Testis (tissue), 3 donors: ENCODE data around the gene TTLL1. TPM values are rescaled to one million over a fixed set of nuclear protein-coding genes. Genes with fewer than 3 reads are reported as not detected.

ENCODE experiments used
- DNase-seq: peaks from one replicate; pipeline ENCODE4 v3.0.0-alpha.2; 2019
- H3K27ac ChIP-seq, 2 donors: fragments of 200-600 bp; sonication (generic); one replicate each; pipeline ENCODE4 v1.5.1; 2019
- H3K27me3 ChIP-seq: fragments of 200-600 bp; sonication (generic); one replicate; pipeline ENCODE4 v1.5.1; 2019
- H3K36me3 ChIP-seq: fragments of 200-600 bp; sonication (generic); one replicate; pipeline ENCODE4 v1.5.1; 2017; ENCODE audit warnings: low read depth; ENCODE audit errors: missing control alignments
- H3K4me1 ChIP-seq: fragments of 200-600 bp; sonication (generic); one replicate; pipeline ENCODE4 v1.5.1; 2019
- H3K4me3 ChIP-seq, 2 donors: fragments of 200-600 bp; sonication (generic); one replicate each; pipeline ENCODE4 v1.5.1; 2017 to 2019
- H3K9me3 ChIP-seq: fragments of 200-600 bp; sonication (generic); one replicate; pipeline ENCODE4 v1.5.1; 2017
- POLR2A ChIP-seq: fragments of 450-650 bp; IDR thresholded peaks from one replicate; pipeline ENCODE4 v1.6.1; 2017; ENCODE audit warnings: antibody characterized with exemption, mild to moderate bottlenecking, moderate library complexity
- WGBS, 2 donors: methylation state at CpG; one replicate each; pipeline ENCODE4 v1.1.5; 2018; 5-methylcytosine and 5-hydroxymethylcytosine counted together
- intact Hi-C: fragments of 100-400 bp; cut with DNase I; formaldehyde crosslinking; loops from one replicate; pipeline ENCODE4 v1.15.1; 2023; ENCODE audit warnings: low total_unique reads
- polyA plus RNA-seq: library from polyadenylated mRNA; stranded (reverse); fragments of 350-450 nt; fragmentation: Illumina TruSeq; extraction: RNeasy Lipid Tissue Mini Kit (QIAGEN cat#74804); gene quantifications from one replicate; pipeline ENCODE4 v1.2.3, GENCODE V29; 2014; ENCODE audit warnings: low read depth, low replicate concordance; ENCODE audit not compliant: insufficient read depth
- total RNA-seq, 2 donors: library from RNA; depleted of rRNA; stranded (reverse); fragments of >200 nt; gene quantifications; one replicate each; pipeline ENCODE4 v1.2.3, GENCODE V29; 2016
- TF ChIP-seq, protein P1 (sequence below), 3 experiments: fragments of 450-650 bp in 2 of 3; fragments of 200-600 bp in 1 of 3; sonication (generic) in 1 of 3; IDR thresholded peaks; one replicate each; pipeline ENCODE4 v1.5.1; 2016 to 2019; ENCODE audit warnings: antibody characterized with exemption in 3 of 3, mild to moderate bottlenecking in 2 of 3, moderate library complexity in 1 of 3

The TTLL1 gene
- total and polyA plus RNA-seq, 3 donors from 2014 or later: 22.5 to 30.0 (median 28.9) TPM

DNA sequence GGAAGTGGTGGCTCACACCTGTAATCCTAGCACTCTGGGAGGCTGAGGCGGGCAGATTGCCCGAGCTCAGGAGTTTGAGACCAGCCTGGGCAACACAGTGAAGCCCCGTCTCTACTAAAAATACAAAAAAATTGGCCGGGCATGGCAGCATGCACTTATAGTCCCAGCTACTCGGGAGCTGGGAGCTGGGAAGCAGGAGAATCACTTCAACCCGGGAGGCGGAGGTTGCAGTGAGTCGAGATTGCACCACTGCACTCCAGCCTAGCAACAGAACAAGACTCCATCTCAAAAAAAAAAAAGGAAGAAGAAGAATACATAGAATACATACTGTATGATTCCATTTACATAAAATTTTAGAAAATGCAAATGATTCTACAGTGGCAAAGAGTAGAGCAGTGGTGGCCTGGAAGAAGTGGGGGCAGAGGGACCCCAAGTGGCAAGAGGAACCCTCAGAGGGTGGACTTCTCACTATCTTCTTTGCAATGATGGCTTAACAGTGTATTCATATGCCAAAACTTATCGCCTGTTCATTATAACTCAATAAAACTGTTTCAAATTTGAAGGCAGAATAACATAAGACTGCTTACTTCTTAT is 96.2 kb downstream of the TTLL1 start:
- H3K36me3 ChIP-seq: no peaks in the 10 kb centered on the region
- no peak overlapping the region for H3K4me3 ChIP-seq
- intact Hi-C loops: no loop called here
- no peak for TF ChIP-seq POLR2A
- TF ChIP-seq, protein P1, sequence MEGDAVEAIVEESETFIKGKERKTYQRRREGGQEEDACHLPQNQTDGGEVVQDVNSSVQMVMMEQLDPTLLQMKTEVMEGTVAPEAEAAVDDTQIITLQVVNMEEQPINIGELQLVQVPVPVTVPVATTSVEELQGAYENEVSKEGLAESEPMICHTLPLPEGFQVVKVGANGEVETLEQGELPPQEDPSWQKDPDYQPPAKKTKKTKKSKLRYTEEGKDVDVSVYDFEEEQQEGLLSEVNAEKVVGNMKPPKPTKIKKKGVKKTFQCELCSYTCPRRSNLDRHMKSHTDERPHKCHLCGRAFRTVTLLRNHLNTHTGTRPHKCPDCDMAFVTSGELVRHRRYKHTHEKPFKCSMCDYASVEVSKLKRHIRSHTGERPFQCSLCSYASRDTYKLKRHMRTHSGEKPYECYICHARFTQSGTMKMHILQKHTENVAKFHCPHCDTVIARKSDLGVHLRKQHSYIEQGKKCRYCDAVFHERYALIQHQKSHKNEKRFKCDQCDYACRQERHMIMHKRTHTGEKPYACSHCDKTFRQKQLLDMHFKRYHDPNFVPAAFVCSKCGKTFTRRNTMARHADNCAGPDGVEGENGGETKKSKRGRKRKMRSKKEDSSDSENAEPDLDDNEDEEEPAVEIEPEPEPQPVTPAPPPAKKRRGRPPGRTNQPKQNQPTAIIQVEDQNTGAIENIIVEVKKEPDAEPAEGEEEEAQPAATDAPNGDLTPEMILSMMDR (IDR thresholded peaks at IDR 0.05): no peak
- WGBS, 2 donors: 80 to 81% methylated on average over 9 of the region's 9 CpGs
- H3K27ac ChIP-seq: no peak overlapping the region
- H3K9me3 ChIP-seq: no peaks in the 10 kb centered on the region
- H3K27me3 ChIP-seq: no peaks in the 10 kb centered on the region
- H3K4me1 ChIP-seq: peaks cover 33% of the 10 kb centered on the region
- no peak for DNase-seq

DNA sequence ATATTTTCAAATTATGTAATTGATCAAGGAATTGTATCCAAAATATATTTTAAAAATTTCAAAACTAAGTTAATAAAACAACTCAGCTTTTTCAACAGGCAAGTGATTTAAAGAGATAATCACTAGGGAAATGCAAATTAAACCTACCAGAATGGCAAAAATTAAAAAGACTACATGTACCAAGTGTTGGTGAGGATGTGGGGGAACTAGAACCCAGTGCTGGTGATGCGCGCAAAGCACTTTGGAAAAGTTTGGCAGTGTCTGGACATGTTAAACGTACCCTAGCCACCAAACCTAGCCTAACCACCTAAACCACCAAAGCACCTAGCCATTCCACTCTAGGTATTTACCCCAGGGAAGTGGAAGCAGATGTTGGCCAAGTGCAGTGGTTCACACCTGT is 97.1 kb downstream of the TTLL1 start:
- Histone ChIP-seq H3K4me3 (no peak overlapping the region), H3K27me3 (no peaks in the 10 kb centered on the region), H3K9me3 (no peaks in the 10 kb centered on the region), H3K4me1 (peaks cover 30% of the 10 kb centered on the region), H3K27ac (no peak overlapping the region), H3K36me3 (no peaks in the 10 kb centered on the region)
- TF ChIP-seq, protein P1 (IDR thresholded peaks at IDR 0.05): no peak
- no peak for TF ChIP-seq POLR2A
- DNase-seq: no peak
- intact Hi-C loops: no loop called here
- WGBS, 2 donors: 87 to 98% methylated on average over 3 of the region's 3 CpGs

DNA sequence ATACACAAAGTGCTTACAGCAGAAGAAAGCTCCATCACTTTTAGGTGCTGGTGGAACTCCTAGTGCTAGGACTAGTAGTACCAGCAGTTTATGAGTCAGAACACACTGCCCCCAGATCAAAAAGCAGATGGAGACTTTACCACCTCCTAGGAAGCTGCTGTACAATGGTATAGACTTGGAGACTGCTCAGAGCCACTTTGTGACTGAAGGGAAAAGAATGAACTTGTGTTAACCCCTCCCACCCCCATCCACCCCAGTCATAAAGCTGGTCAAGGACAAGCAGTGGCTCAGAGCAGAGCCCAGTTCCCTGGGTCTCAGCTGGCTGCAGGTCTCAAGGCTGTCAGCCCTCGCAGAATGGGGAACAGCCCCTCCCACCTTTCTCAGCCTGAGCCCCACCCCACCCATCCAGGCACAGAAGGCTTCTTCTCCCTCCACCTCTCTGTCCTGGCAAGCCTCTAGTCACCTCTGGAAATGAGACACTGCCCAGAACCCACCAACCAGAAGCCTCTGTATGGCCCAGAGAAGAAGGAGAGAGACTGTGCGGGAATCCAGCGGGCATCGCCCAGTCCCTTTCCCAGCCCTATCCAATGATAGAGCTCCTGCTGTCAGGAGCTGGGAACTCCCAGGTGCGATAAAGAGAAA is 98.1 kb downstream of the TTLL1 start:
- 19 to 52% methylated on average over 2 to 5 of the region's 5 CpGs for WGBS, 2 donors
- Histone ChIP-seq H3K4me3 (no peak overlapping the region), H3K27ac (no peak overlapping the region), H3K4me1 (peaks cover 27% of the 10 kb centered on the region), H3K27me3 (no peaks in the 10 kb centered on the region), H3K36me3 (no peaks in the 10 kb centered on the region), H3K9me3 (no peaks in the 10 kb centered on the region)
- no peak for DNase-seq
- TF ChIP-seq POLR2A: no peak
- TF ChIP-seq, protein P1 (IDR thresholded peaks at IDR 0.05): no peak
- intact Hi-C loops: no loop called here

DNA sequence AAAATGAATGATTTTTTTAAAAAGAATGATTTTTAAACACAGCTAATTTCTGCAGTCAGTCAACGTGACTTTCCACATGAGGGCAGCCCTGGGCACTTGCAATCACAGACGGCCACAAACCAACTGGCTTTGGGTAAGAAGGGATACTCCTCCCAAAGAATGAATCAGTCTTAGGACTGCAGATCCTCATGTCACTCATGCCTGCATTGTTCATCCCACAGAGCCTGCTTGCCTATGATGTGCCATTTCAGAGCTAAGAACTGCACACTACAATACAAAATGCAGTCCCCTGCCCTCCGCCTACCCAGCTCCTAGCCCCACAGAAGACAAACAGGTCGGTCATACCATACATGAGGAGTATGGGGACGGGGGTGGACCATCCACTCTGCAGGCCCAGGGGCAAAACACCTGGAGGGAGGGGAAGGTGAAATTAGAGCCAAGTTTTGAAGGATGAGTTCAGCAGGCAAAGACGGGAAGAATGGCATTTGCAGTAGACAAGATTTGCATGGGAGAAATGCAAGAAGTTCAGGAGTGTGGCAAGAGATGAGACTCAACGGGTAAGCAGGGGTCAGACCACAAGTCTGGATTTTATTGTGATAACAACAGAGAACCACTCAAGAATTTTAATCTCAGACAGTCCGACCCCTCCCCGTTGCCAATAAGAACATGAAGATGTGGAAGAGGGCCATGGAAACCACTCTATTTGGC is 98.9 kb downstream of the TTLL1 start:
- Histone ChIP-seq H3K4me1 (peaks cover 32% of the 10 kb centered on the region), H3K36me3 (no peaks in the 10 kb centered on the region), H3K9me3 (no peaks in the 10 kb centered on the region), H3K4me3 (no peak overlapping the region), H3K27me3 (no peaks in the 10 kb centered on the region), H3K27ac (no peak overlapping the region)
- DNase-seq: no peak
- WGBS, 2 donors: 70 to 73% methylated on average over 9 of the region's 9 CpGs
- TF ChIP-seq, protein P1 (IDR thresholded peaks at IDR 0.05): no peak
- TF ChIP-seq POLR2A: no peak
- intact Hi-C loops: no loop called here

Other genes starting within 250 kb of the TTLL1 start
- 10 to 100 TPM; 50.2 to 54.1 TPM for gene ARFGAP3, start 232.1 kb downstream of the TTLL1 start, total RNA-seq
- 82.9 TPM for gene ARFGAP3, start 232.1 kb downstream of the TTLL1 start, polyA plus RNA-seq
- 10 to 100 TPM; 43.6 to 45.6 TPM for gene PACSIN2, start 74.2 kb downstream of the TTLL1 start, total RNA-seq
- gene PACSIN2, start 74.2 kb downstream of the TTLL1 start, polyA plus RNA-seq: 43.5 TPM
- gene BIK, start 21.4 kb upstream of the TTLL1 start, total RNA-seq: 1 to 10 TPM; 7.2 to 9.6 TPM
- 2.5 TPM for gene BIK, start 21.4 kb upstream of the TTLL1 start, polyA plus RNA-seq
- gene MCAT, start 54.0 kb upstream of the TTLL1 start, total RNA-seq: 10 to 100 TPM; 43.1 to 46.5 TPM
- gene MCAT, start 54.0 kb upstream of the TTLL1 start, polyA plus RNA-seq: 25.4 TPM
- gene TSPO, start 62.2 kb upstream of the TTLL1 start, total RNA-seq: 10 to 100 TPM; 68.7 to 92.5 TPM
- gene TSPO, start 62.2 kb upstream of the TTLL1 start, polyA plus RNA-seq: 42.8 TPM
- 100 to 1,000 TPM; 111 to 175 TPM for gene TTLL12, start 97.7 kb upstream of the TTLL1 start, total RNA-seq
- gene TTLL12, start 97.7 kb upstream of the TTLL1 start, polyA plus RNA-seq: 62.0 TPM